ENCODE measurements around the gene DGAT2.
A peak's percentile ranks its signal among the peaks of the same experiment; 100 is the strongest.

Gene DGAT2, protein sequence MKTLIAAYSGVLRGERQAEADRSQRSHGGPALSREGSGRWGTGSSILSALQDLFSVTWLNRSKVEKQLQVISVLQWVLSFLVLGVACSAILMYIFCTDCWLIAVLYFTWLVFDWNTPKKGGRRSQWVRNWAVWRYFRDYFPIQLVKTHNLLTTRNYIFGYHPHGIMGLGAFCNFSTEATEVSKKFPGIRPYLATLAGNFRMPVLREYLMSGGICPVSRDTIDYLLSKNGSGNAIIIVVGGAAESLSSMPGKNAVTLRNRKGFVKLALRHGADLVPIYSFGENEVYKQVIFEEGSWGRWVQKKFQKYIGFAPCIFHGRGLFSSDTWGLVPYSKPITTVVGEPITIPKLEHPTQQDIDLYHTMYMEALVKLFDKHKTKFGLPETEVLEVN

DNA sequence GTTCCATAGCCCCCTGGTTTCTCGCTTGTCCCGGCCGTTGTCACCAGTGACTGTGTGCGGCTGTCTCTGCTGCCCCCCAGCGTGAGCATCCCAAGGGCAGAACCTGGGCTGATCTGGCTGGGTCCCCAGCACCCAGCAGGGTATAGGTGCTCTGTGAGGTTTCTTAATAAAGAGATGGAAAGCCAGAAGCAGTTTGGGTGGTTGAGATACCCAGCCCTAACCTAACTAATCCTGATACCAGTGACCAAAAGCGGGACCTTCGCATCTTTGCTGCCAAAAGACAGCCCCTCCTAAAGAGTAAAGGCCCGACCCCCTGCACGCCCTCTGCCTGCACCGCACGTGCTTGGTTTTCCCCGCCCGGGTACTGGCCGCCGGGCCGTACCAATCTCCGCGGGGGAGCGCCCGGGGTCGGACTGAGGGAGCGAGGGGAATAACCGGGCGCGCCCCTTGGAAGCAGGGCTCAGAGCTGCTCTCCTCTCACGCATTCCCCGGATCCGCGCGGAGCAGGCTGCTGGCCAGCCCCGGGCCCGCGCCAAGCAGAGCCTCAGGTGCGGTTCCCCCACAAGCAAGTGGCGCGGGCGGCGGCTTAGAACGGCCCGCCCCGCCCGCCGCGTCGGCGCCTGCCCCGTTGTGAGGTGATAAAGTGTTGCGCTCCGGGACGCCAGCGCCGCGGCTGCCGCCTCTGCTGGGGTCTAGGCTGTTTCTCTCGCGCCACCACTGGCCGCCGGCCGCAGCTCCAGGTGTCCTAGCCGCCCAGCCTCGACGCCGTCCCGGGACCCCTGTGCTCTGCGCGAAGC is at the start of gene DGAT2:
TSS of gene DGAT2 (plus strand) at position 667 of the 797 bp plus-strand sequence. CDS start 214 bp downstream, outside the sequence.
- H3K4me3 ChIP-seq (ENCODE audit: low read depth, low read length), result peak within 1 kb of the TSS; percentile 80
- no peak for DNase-seq (ENCODE audit: low read depth)
- TF ChIP-seq, protein P1, sequence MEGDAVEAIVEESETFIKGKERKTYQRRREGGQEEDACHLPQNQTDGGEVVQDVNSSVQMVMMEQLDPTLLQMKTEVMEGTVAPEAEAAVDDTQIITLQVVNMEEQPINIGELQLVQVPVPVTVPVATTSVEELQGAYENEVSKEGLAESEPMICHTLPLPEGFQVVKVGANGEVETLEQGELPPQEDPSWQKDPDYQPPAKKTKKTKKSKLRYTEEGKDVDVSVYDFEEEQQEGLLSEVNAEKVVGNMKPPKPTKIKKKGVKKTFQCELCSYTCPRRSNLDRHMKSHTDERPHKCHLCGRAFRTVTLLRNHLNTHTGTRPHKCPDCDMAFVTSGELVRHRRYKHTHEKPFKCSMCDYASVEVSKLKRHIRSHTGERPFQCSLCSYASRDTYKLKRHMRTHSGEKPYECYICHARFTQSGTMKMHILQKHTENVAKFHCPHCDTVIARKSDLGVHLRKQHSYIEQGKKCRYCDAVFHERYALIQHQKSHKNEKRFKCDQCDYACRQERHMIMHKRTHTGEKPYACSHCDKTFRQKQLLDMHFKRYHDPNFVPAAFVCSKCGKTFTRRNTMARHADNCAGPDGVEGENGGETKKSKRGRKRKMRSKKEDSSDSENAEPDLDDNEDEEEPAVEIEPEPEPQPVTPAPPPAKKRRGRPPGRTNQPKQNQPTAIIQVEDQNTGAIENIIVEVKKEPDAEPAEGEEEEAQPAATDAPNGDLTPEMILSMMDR (IDR thresholded peaks at IDR 0.05; ENCODE audit: low read depth, low read length, missing control alignments), result peak; percentile 40

DNA sequence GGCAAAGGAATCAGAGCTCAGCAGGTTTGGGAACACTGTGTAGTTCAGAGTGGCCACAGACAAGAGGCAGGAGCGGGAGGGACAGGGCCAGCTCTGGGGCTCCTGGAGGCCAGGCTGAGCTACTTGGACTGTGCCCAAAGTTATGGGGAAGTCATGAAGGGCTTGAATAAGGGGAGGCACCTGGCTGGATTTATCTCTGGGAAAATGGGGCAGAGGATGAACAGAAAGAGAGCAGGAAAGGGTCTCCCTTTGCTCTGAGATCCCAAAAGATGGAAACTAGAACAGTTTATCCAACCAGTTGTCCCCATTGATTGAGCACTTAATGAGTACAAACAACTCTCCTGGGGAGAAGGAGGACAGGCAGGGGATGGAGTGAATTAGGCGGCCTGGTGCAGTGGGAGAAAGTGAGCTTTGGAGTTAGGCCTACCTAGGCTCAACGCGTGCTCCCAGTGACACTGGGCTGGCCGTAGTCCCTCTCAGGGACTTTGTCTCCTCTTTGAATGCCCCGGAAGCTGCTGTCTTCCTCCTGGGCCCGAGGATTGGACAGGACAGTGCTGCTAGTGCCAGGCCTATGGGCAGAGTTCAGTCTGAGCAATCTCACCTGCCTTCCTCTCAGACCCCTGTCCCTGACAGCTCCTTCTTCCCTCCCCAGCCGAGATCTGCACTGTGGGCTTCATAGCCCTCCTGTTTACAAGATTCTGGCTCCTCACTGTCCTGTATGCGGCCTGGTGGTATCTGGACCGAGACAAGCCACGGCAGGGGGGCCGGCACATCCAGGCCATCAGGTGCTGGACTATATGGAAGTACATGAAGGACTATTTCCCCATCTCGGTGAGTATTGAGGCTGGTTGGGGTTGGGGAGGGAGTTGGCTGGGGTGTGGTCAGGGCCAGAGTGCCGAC is 49.0 kb upstream of the DGAT2 start:
- H3K4me3 ChIP-seq (ENCODE audit: low read depth, low read length), result no peak overlapping the region

DNA sequence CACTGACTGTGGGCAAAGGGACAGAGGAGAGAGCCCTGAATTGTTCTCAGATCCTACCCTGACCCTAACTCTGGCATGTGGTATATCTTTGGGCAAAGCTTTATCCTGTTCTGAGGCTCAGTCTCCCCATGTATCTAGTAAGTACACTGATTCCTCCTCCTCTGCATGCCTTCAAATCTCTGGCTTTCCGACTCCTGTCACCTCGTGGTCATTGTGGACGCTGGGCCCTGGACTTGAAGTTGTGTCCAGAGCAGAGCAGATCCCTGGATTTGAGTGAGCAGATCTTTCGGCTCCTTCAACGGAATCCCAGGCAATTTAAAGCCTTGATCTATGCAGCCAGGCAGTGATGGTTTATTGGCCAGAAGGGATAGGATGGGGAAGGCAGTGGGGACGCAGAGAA is 47.9 kb upstream of the DGAT2 start:
- no peak overlapping the region for H3K4me3 ChIP-seq (ENCODE audit: low read depth, low read length)
- no peak for DNase-seq (ENCODE audit: low read depth)
- TF ChIP-seq, protein P1 (IDR thresholded peaks at IDR 0.05; ENCODE audit: low read depth, low read length, missing control alignments), result no peak

More for the DNA sequence above, 49.0 kb upstream of the DGAT2 start:
- TF ChIP-seq, protein P1 (IDR thresholded peaks at IDR 0.05; ENCODE audit: low read depth, low read length, missing control alignments), result no peak
- DNase-seq (ENCODE audit: low read depth), result no peak

DNA sequence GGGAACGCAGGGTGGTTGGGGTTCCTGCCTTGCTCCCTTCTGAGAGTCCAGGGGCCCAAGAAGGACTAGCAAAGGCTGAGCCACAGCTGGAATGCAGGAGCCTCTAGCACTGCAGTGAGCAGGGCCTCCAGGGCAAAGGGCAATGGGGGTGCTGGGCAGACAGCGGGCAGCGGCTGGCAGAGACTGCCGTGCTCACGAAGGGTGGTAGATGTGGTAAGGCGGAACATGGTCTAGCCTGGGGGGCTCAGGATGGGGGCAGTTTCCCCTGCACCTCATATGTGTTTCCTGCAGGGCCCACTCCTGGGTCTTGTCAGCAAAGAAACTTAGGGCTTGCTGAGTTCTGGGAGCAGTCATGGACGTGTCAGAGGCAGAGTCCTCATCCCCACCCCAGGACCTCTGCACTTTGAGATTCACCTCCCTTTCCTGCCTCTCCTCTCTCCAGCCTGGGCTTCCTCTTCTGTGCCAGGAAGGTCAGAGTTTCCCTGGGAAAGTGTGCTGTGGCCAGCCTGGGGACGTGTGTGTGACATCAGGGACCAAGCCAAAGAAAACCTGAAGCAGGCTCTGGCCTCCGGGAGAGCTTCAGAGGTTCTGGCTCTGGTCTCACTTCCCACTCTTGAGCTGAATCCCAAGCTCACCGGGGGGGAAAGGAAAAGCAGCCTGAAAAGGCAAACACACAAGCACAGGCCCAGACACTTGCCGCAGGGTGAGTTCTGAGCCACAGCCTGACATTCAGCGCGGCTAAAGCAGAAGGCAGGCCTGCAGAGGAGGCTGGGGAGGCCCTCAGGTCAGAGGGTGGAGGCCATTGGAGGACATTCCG is 46.5 kb upstream of the DGAT2 start:
- H3K4me3 ChIP-seq (ENCODE audit: low read depth, low read length), result no peak overlapping the region
- TF ChIP-seq, protein P1 (IDR thresholded peaks at IDR 0.05; ENCODE audit: low read depth, low read length, missing control alignments), result peak; percentile 1
- no peak for DNase-seq (ENCODE audit: low read depth)

DNA sequence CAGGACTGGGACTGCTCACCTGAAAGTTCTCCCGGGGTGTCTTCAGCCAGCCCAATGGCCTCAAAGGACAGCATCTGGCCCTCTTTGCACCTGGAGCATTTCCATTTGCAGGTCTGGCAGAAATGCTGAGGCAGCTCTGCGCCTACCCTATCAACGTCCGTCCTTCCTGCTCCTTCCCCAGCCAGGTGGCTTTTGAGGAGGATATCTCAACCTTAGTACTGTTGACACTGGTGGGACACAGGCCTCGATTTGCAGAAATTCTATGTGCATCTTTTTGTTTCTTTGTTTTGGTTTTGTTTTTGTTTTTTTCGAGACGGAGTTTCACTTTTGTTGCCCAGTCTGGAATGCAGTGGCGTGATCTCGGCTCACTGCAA is 45.9 kb upstream of the DGAT2 start:
- no peak for DNase-seq (ENCODE audit: low read depth)
- H3K4me3 ChIP-seq (ENCODE audit: low read depth, low read length), result no peak overlapping the region

More for the DNA sequence above, 45.9 kb upstream of the DGAT2 start:
- TF ChIP-seq, protein P1 (IDR thresholded peaks at IDR 0.05; ENCODE audit: low read depth, low read length, missing control alignments), result no peak

Measured in GM12864 (cell line).